Putamen (tissue), 1 donor: ENCODE results near the gene CPN1.

ENCODE experiments used
- DNase-seq: peaks from one replicate; pipeline ENCODE4 v3.0.0-alpha.2; 2016; ENCODE audit warnings: low spot score

The CPN1 gene

GRCh38 chr10:100076750-100077149 lies 4.9 kb downstream of the CPN1 start:
- DNase-seq = no peak

GRCh38 chr10:100075426-100076220 lies 6.0 kb downstream of the CPN1 start:
- DNase-seq = no peak

GRCh38 chr10:100072514-100072913 lies 9.2 kb downstream of the CPN1 start:
- no peak for DNase-seq

GRCh38 chr10:100071529-100071928 lies 10.1 kb downstream of the CPN1 start:
- DNase-seq = no peak

- DNase-seq = no peak
Measured at GRCh38 chr10:100067466-100067865, 14.2 kb downstream of the CPN1 start.

- DNase-seq = no peak
Measured at GRCh38 chr10:100065084-100065660, 16.5 kb downstream of the CPN1 start.

- DNase-seq = no peak
Measured at GRCh38 chr10:100061401-100061800, 20.3 kb downstream of the CPN1 start.

GRCh38 chr10:100057948-100058347 lies 23.7 kb downstream of the CPN1 start:
- no peak for DNase-seq

- DNase-seq = peak; percentile 23
Measured at GRCh38 chr10:100053686-100054460, 27.8 kb downstream of the CPN1 start.

- DNase-seq = peak; percentile 69
Measured at GRCh38 chr10:100046021-100046486, 35.6 kb downstream of the CPN1 start.

- no peak for DNase-seq
Measured at GRCh38 chr10:100045592-100045991, 36.1 kb downstream of the CPN1 start.

- DNase-seq = no peak
Measured at GRCh38 chr10:100043796-100044195, 37.9 kb downstream of the CPN1 start.

GRCh38 chr10:100043344-100043743 lies 38.3 kb downstream of the CPN1 start:
- DNase-seq = no peak

GRCh38 chr10:100041306-100042002 lies 40.2 kb downstream of the CPN1 start:
- no peak for DNase-seq

GRCh38 chr10:100038561-100039071 lies 43.1 kb downstream of the CPN1 start:
- no peak for DNase-seq

GRCh38 chr10:100037758-100038315 lies 43.8 kb downstream of the CPN1 start:
- no peak for DNase-seq

- no peak for DNase-seq
Measured at GRCh38 chr10:100036850-100037249, 44.8 kb downstream of the CPN1 start.

GRCh38 chr10:100033766-100034418 lies 47.8 kb downstream of the CPN1 start:
- no peak for DNase-seq

GRCh38 chr10:100027416-100027815 lies 54.3 kb downstream of the CPN1 start:
- DNase-seq = no peak

GRCh38 chr10:100025576-100025975 lies 56.1 kb downstream of the CPN1 start:
- no peak for DNase-seq

GRCh38 chr10:100024748-100025147 lies 56.9 kb downstream of the CPN1 start:
- no peak for DNase-seq
